Breast epithelium (tissue), 3 donors: ENCODE data around the gene NR3C1.

Experiments
- CTCF ChIP-seq, 3 donors: fragments of 450-650 bp; IDR thresholded peaks; one replicate each; pipeline ENCODE4 v1.5.1; 2016 to 2017; ENCODE audit warnings: antibody characterized with exemption in 3 of 3, mild to moderate bottlenecking in 3 of 3, moderate library complexity in 3 of 3
- POLR2A ChIP-seq: fragments of 450-650 bp; IDR thresholded peaks from one replicate; pipeline ENCODE4 v1.6.1; 2016; ENCODE audit warnings: antibody characterized with exemption, mild to moderate bottlenecking, moderate library complexity
- POLR2AphosphoS5 ChIP-seq, 3 donors: sonication (generic); formaldehyde crosslinking; IDR thresholded peaks; one replicate each; pipeline ENCODE4 v1.6.1; 2017; ENCODE audit warnings: antibody characterized with exemption in 3 of 3

GRCh38 chr5:143413958-143414669 lies 10.6 kb upstream of the NR3C1 start:
- no peak for TF ChIP-seq CTCF (IDR thresholded peaks at IDR 0.05)
- TF ChIP-seq POLR2AphosphoS5 (IDR thresholded peaks at IDR 0.05) = no peak
- no peak for TF ChIP-seq POLR2A
